Esophagus muscularis mucosa (tissue), 3 donors: ENCODE measurements around the gene MRPL18.

Experiments used
- POLR2A ChIP-seq: fragments of 450-650 bp; IDR thresholded peaks from one replicate; pipeline ENCODE4 v1.6.1; 2017; ENCODE audit warnings: antibody characterized with exemption, moderate library complexity, mild to moderate bottlenecking, low read depth
- TF ChIP-seq, protein P1 (sequence below), 3 experiments: fragments of 200-600 bp in 2 of 3; fragments of 450-650 bp in 1 of 3; sonication (generic) in 2 of 3; IDR thresholded peaks; one replicate each; pipeline ENCODE4 v1.5.1; 2017 to 2019; ENCODE audit warnings: antibody characterized with exemption in 3 of 3, mild to moderate bottlenecking in 2 of 3, moderate library complexity in 1 of 3

DNA sequence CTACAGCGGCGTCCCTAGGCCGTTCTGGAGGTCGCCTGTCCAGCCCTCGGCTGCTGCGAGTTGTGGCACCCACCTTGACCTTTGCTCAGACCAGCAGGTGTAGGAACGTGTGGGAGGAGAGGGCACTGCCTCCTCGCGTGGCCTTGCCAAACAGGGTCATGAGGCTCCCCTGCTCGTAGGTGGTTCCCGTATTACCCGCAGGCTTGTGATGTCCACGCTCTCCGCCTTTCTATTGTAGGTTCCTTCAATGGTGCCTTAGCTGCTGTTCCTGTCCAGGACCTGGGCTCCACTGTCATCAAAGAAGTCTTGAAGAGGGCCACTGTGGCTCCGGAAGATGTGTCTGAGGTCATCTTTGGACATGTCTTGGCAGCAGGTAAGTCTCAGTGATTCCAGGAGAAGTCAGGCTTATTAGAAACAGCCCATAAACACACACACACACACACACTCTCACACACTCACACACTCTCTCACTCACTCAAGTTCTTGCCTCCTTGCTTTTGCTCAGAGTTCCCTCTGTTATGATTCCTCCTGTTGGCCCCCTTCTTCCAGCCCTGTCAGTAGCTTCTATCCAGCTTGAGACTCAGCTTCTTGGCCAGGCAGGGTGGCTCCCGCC, 27.5 kb upstream of the MRPL18 start:
- TF ChIP-seq, protein P1, sequence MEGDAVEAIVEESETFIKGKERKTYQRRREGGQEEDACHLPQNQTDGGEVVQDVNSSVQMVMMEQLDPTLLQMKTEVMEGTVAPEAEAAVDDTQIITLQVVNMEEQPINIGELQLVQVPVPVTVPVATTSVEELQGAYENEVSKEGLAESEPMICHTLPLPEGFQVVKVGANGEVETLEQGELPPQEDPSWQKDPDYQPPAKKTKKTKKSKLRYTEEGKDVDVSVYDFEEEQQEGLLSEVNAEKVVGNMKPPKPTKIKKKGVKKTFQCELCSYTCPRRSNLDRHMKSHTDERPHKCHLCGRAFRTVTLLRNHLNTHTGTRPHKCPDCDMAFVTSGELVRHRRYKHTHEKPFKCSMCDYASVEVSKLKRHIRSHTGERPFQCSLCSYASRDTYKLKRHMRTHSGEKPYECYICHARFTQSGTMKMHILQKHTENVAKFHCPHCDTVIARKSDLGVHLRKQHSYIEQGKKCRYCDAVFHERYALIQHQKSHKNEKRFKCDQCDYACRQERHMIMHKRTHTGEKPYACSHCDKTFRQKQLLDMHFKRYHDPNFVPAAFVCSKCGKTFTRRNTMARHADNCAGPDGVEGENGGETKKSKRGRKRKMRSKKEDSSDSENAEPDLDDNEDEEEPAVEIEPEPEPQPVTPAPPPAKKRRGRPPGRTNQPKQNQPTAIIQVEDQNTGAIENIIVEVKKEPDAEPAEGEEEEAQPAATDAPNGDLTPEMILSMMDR (IDR thresholded peaks at IDR 0.05): no peak
- TF ChIP-seq POLR2A: no peak
